ENCODE results near the gene EML1.
A peak's percentile ranks its signal among the peaks of the same experiment; 100 is the strongest.

The EML1 gene

GRCh38 chr14:99902925-99903324 lies 109.7 kb downstream of the EML1 start:
- DNase-seq (ENCODE audit: low spot score): no peak

GRCh38 chr14:99904506-99904905 lies 111.3 kb downstream of the EML1 start:
- DNase-seq (ENCODE audit: low spot score): no peak

- DNase-seq (ENCODE audit: low spot score): no peak
Observed at GRCh38 chr14:99905121-99905520, 111.9 kb downstream of the EML1 start.

- no peak for DNase-seq (ENCODE audit: low spot score)
Observed at GRCh38 chr14:99907761-99908652, 114.8 kb downstream of the EML1 start.

GRCh38 chr14:99908653-99909250 lies 115.5 kb downstream of the EML1 start:
- peak; percentile 28 for DNase-seq (ENCODE audit: low spot score)

- DNase-seq (ENCODE audit: low spot score): no peak
Observed at GRCh38 chr14:99909513-99910064, 116.4 kb downstream of the EML1 start.

- DNase-seq (ENCODE audit: low spot score): no peak
Observed at GRCh38 chr14:99910337-99911309, 117.4 kb downstream of the EML1 start.

GRCh38 chr14:99915305-99916090 lies 122.3 kb downstream of the EML1 start:
- DNase-seq (ENCODE audit: low spot score): no peak

GRCh38 chr14:99916091-99916383 lies 122.8 kb downstream of the EML1 start:
- DNase-seq (ENCODE audit: low spot score): peak; percentile 28

- DNase-seq (ENCODE audit: low spot score): no peak
Observed at GRCh38 chr14:99918781-99919180, 125.6 kb downstream of the EML1 start.

GRCh38 chr14:99921425-99921824 lies 128.2 kb downstream of the EML1 start:
- DNase-seq (ENCODE audit: low spot score): no peak

GRCh38 chr14:99924379-99924778 lies 131.2 kb downstream of the EML1 start:
- DNase-seq (ENCODE audit: low spot score): no peak

- DNase-seq (ENCODE audit: low spot score): no peak
Observed at GRCh38 chr14:99925471-99925870, 132.3 kb downstream of the EML1 start.

- DNase-seq (ENCODE audit: low spot score): no peak
Observed at GRCh38 chr14:99928963-99929362, 135.8 kb downstream of the EML1 start.

GRCh38 chr14:99929601-99930000 lies 136.4 kb downstream of the EML1 start:
- DNase-seq (ENCODE audit: low spot score): no peak

GRCh38 chr14:99930420-99931274 lies 137.4 kb downstream of the EML1 start:
- DNase-seq (ENCODE audit: low spot score): no peak

GRCh38 chr14:99931308-99931707 lies 138.1 kb downstream of the EML1 start:
- no peak for DNase-seq (ENCODE audit: low spot score)

GRCh38 chr14:99936056-99936455 lies 142.8 kb downstream of the EML1 start:
- no peak for DNase-seq (ENCODE audit: low spot score)

GRCh38 chr14:99936738-99937474 lies 143.7 kb downstream of the EML1 start:
- DNase-seq (ENCODE audit: low spot score): no peak

Measured in pons (tissue), 1 donor.